ENCODE data around the gene KLK7.

Gene KLK7
- total RNA-seq, result 0 to 0.09 (median 0) reads per million in 4 experiments

GRCh38 chr19:50983625-50984292, at the start of gene KLK7:
Gene KLK7, minus strand, starts transcription at chr19:50983917. Its CDS starts 1,518 bp downstream, at chr19:50982399.
- DNase-seq, result no peak

GRCh38 chr19:51031880-51032225, 48.1 kb upstream of the KLK7 start:
- DNase-seq, result no peak

DNA sequence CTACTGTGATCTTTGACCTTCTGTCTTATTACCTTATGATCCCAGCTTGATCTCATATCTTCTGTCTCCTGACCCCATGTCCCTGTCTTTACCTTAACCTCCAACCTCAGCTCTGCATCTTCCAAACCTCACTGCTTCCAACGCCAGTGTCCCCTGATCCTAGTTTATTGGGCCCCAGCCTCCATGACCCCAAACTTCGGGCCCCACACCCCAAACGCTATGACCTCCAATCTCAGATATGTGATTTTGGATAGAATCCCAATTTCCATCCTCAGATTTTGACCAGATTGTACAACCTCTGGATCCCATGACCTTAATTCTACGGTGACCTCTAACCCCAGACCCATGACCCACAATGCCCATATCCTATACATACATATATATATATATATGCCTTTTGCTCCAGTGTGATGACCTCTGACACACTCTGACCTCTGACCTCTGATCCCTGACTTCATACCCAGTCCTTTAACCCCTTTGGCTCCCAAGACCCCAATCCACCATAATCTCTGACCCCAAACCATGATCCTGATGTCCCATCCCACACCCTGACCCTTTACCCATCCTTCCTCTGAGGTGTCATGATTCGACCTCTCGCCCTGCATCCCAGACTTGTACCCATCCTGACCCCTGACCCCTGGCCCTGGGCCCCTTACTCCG, 47.6 kb upstream of the KLK7 start:
- DNase-seq, result no peak

- DNase-seq, result no peak
These were observed 46.9 kb upstream of the KLK7 start for GRCh38 chr19:51030631-51031030.

DNA sequence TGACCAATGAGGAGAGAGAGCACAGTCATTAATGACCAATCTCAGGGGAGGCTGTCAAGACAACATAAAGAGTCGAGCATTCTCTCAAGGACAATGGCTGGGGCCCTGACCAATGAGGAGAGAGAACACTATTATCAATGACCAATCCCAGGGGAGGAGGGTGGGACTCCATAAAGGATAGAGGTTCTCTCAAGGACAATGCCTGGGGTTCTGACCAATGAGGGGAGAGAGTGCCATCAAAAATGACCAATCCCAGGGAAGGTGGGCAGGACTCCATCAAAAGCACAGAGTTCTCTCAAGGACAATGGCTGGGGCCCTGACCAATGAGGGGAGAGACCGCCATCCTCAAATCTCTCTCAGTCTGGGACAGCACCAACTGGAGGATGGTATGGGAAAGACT, 46.0 kb upstream of the KLK7 start:
- DNase-seq, result no peak

DNA sequence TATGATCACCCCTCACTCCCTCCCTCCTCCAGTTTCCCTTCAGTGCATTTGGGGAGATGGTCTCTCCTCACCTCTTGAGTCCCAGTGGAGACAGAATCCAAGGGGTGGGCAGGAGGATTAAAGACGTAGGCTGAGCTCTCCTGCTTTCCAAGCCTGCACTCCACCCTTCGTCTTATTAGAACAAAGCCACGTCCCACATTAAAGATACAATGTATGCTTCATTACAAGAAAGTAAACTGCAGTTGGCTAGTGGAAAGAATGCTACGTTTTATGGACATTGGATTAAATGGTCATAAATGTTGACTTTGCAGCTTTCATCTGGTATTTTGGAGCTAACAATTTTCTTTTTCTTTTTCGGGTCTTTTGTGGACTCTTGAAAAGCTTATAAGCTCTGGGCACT, 44.2 kb upstream of the KLK7 start:
- no peak for DNase-seq

GRCh38 chr19:51027126-51027806, 43.5 kb upstream of the KLK7 start:
- no peak for DNase-seq

DNA sequence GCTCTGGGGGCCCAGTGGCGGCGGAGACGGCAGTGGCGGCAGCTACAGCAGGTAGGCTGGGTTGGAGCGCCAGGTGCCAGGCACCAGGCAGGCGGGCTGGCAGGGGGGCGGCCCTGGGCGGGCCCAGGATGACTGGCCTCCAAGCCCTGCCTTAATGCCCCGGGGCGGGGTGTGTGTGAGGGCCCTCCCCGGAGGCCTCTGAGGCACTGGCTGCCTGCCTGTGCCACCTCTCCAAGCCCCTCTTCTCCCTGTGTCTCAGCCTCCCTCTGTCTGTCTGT, 42.8 kb upstream of the KLK7 start, which contains the start of gene KLK11:
TSS of gene KLK11 (minus strand) at position 63 of the 278 bp plus-strand sequence. CDS start 985 bp downstream, outside the sequence.
- no peak for DNase-seq

DNA sequence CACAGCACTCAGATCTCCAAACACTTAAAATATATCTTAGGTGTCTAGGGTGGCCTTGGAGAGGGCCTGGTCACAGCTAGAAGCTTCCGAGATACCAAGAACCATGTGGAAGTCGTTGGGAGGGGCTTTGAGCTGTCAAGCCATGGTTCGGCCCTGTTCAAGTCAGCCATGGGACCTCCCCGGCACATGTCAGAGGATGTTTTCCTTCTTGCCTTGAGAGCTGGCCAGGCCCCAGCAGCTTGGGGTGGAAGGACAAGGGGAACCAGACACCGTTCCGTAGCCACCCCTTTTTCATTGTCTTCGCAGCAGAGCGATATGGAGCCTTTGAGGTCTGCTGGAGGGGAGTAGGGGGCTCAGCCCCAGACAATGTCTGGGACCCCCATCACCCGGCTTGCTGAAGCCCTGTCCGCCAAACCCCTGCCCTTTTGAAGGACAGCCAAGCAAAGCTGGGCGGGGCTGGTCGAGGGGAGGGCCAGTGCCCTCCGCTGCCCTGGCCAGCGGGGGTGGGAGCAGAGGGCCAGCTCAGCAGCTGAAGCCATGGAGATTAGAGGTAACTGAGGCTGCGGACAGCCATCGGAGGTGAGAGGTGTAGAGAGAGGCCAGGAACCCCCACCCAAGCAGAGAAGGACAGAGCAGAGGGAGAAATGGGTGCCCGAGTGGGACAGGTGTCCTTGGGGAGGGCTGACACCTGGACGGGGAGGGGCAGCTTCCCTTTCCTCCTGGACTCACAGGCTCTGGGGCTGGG, 42.3 kb upstream of the KLK7 start:
- DNase-seq, result no peak

DNA sequence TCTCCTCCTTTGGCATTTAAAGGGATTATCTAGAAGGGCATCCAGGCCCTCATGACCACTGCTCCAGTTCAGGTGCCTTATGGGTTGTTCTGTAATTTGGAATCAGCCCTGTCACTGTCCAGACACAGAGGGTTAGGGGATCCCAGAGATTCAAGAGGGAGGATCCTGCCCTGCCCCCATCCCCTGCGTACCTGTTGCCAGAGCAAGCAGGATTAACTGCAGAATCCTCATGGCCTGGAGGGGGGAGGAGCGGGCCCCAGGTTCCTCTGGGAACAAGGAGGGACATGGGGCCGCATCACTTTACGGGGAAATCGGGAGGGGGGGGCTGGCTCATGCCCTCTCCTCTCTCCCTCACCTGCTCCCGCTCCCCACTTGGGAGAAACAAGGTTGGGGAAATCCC, 41.7 kb upstream of the KLK7 start:
- no peak for DNase-seq

DNA sequence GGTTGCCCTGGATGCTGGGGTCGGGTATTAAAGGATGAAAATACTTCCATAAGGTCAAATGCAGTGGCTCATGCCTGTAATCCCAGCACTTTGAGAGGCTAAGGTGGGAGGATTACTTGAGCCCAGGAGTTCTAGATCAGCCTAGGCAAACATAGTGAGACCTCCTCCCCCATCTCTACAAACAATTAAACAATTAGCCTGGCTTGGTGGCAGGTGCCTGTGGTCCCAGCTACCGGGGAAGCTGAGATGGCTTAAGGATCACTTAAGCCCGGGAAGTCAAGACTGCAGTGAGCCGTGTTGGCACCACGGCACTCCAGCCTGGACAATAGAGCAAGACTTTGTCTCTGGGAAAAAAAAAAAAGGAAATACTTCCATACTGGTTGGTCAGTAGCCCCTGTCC, 41.2 kb upstream of the KLK7 start:
- no peak for DNase-seq

GRCh38 chr19:51023946-51024345, 40.2 kb upstream of the KLK7 start:
- no peak for DNase-seq

DNA sequence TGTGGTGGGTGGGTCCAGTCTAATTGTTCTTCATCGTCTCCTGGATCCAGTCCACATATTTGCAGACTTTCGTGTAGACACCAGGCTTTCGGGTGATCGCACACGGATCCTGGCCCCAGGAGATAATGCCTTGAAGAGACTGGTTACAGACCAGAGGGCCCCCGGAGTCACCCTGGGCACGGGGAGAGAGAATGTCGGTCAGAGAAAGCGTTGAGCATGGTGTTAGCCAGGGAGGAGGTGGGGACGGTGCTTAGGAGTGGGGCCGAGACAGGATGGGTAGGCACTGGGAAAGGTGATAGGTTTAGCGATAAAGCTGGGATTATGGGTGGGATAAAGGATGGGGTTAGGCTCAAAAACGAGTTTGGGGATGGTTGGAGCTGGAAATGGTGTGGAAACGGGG, 38.8 kb upstream of the KLK7 start:
- DNase-seq, result no peak

- no peak for DNase-seq
These were observed 37.4 kb upstream of the KLK7 start for GRCh38 chr19:51020988-51021651.

DNA sequence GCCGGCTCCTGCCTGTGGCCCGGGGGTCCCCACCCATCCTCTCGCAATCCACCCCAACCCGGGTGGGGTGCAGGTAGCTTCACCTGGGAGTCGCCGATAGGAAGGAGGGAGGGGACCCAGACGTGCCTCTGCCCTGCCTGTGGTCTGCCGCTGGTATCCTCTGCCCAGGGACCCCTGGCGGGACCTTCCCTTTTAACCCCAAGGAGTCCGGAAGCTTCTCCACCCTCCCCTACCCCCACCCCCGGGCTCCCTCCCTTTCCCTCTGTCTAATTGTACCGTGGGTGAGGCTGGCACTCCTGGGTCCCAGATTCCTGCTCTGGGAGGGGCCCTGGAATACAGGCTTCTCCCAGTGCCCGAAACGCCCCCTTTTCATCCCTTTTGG, 35.8 kb upstream of the KLK7 start, which contains the start of gene KLK10:
TSS of gene KLK10 (minus strand) at position 166 of the 382 bp plus-strand sequence. CDS start 579 bp downstream, outside the sequence.
- no peak for DNase-seq

- no peak for DNase-seq
These were observed 35.2 kb upstream of the KLK7 start for GRCh38 chr19:51018745-51019543.

GRCh38 chr19:51016798-51017683, 33.3 kb upstream of the KLK7 start:
- DNase-seq, result peak; percentile 3

GRCh38 chr19:51015691-51016267, 32.1 kb upstream of the KLK7 start:
- DNase-seq, result no peak

DNA sequence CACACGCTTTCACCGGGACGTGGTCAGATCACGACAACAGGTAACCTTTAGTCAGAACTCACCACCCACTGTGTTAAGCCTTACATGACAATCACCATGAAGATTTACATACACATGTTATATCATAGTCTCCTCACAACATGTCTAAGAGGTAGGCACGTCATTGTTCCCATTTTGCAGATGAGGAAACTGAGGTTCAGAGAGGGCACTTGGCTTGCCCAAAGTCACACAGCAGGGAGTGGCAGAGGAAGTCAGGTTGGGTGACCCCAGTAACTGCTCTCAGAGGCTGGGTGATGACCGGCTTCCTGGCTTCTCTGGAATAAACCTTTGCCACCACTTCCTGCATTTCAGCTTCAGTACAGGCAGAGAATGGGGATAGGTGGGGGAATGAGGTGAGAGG, 30.5 kb upstream of the KLK7 start:
- DNase-seq, result no peak

GRCh38 chr19:51012661-51013190, 29.0 kb upstream of the KLK7 start:
- DNase-seq, result no peak
